ENCODE data around the gene MAST4. TPM values are rescaled to one million over a fixed set of nuclear protein-coding genes. Genes with fewer than 3 reads are reported as not detected.
A peak's percentile ranks its signal among the peaks of the same experiment; 100 is the strongest.

The MAST4 gene
- total RNA-seq, 2 donors from 2014 or later, result 9.5 to 20.8 TPM

GRCh38 chr5:67045816-67046740 lies 449.9 kb downstream of the MAST4 start:
- H3K27me3 ChIP-seq, result no peaks in the 10 kb centered on the region
- no peaks in the 10 kb centered on the region for H3K36me3 ChIP-seq
- H3K9ac ChIP-seq (ENCODE audit: low read depth in 2 of 2, low read length in 2 of 2), result no peak overlapping the region
- H3K4me1 ChIP-seq, result peaks cover 7% of the 10 kb centered on the region
- intact Hi-C loops (cut with DNase I), result no loop called here
- H3K27ac ChIP-seq, result no peak overlapping the region
- H3K9me3 ChIP-seq, result no peaks in the 10 kb centered on the region
- no peak for DNase-seq
- H3K4me3 ChIP-seq, result no peak overlapping the region
- TF ChIP-seq, protein P1, sequence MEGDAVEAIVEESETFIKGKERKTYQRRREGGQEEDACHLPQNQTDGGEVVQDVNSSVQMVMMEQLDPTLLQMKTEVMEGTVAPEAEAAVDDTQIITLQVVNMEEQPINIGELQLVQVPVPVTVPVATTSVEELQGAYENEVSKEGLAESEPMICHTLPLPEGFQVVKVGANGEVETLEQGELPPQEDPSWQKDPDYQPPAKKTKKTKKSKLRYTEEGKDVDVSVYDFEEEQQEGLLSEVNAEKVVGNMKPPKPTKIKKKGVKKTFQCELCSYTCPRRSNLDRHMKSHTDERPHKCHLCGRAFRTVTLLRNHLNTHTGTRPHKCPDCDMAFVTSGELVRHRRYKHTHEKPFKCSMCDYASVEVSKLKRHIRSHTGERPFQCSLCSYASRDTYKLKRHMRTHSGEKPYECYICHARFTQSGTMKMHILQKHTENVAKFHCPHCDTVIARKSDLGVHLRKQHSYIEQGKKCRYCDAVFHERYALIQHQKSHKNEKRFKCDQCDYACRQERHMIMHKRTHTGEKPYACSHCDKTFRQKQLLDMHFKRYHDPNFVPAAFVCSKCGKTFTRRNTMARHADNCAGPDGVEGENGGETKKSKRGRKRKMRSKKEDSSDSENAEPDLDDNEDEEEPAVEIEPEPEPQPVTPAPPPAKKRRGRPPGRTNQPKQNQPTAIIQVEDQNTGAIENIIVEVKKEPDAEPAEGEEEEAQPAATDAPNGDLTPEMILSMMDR (IDR thresholded peaks at IDR 0.05), result no peak

GRCh38 chr5:67047160-67047559 lies 451.0 kb downstream of the MAST4 start:
- no peak for DNase-seq
- peaks cover 7% of the 10 kb centered on the region for H3K4me1 ChIP-seq
- no peaks in the 10 kb centered on the region for H3K9me3 ChIP-seq
- intact Hi-C loops (cut with DNase I), result no loop called here
- no peak overlapping the region for H3K27ac ChIP-seq
- H3K27me3 ChIP-seq, result no peaks in the 10 kb centered on the region
- H3K4me3 ChIP-seq, result no peak overlapping the region
- no peak overlapping the region for H3K9ac ChIP-seq (ENCODE audit: low read depth in 2 of 2, low read length in 2 of 2)
- TF ChIP-seq, protein P1 (IDR thresholded peaks at IDR 0.05), result no peak
- no peaks in the 10 kb centered on the region for H3K36me3 ChIP-seq

GRCh38 chr5:67047616-67048015 lies 451.4 kb downstream of the MAST4 start:
- intact Hi-C loops (cut with DNase I), result no loop called here
- Histone ChIP-seq H3K27me3 (no peaks in the 10 kb centered on the region), H3K9ac (ENCODE audit: low read depth in 2 of 2, low read length in 2 of 2) (no peak overlapping the region), H3K9me3 (no peaks in the 10 kb centered on the region), H3K36me3 (no peaks in the 10 kb centered on the region), H3K4me3 (no peak overlapping the region), H3K27ac (no peak overlapping the region), H3K4me1 (peaks cover 7% of the 10 kb centered on the region)
- TF ChIP-seq, protein P1 (IDR thresholded peaks at IDR 0.05), result no peak
- no peak for DNase-seq

DNA sequence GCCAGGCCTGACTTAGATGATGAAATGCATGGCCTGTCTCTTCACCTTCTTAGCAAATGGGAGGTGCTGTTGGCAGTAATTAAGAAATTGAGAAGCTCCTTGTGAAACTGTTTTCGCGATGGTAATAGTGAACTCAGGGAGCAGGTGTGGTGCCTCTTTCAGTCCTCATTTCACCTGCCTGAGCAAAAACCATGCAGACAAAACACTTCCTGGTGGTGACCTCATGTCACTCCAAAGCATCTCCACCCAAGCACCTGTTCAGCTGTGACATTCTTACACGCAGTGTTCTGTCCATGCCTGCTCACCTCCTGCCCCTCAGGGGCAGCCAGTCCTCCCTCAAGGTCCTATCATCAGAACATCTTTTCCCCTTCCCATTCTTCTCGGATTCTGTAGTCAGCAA lies 453.9 kb downstream of the MAST4 start:
- intact Hi-C loops (cut with DNase I), result no loop called here
- no peak overlapping the region for H3K4me3 ChIP-seq
- peak; percentile 57 for DNase-seq
- TF ChIP-seq, protein P1 (IDR thresholded peaks at IDR 0.05), result no peak
- H3K27ac ChIP-seq, result peak overlapping the region; percentile 33
- peaks cover 7% of the 10 kb centered on the region for H3K4me1 ChIP-seq
- H3K36me3 ChIP-seq, result no peaks in the 10 kb centered on the region
- H3K9ac ChIP-seq (ENCODE audit: low read depth in 2 of 2, low read length in 2 of 2), result no peak overlapping the region
- H3K9me3 ChIP-seq, result no peaks in the 10 kb centered on the region
- no peaks in the 10 kb centered on the region for H3K27me3 ChIP-seq

- Histone ChIP-seq H3K36me3 (no peaks in the 10 kb centered on the region), H3K4me1 (peaks cover 7% of the 10 kb centered on the region)
- TF ChIP-seq, protein P1 (IDR thresholded peaks at IDR 0.05), result no peak
Measured at GRCh38 chr5:67050635-67051034, 454.4 kb downstream of the MAST4 start.

More at GRCh38 chr5:67050635-67051034, 454.4 kb downstream of the MAST4 start:
- H3K4me3 ChIP-seq, result no peak overlapping the region
- H3K27ac ChIP-seq, result peak overlapping the region; percentile 33
- no peaks in the 10 kb centered on the region for H3K9me3 ChIP-seq
- peak overlapping the region in 1 of 2 donors; percentile 21 for H3K9ac ChIP-seq (ENCODE audit: low read depth in 2 of 2, low read length in 2 of 2)
- no peaks in the 10 kb centered on the region for H3K27me3 ChIP-seq
- intact Hi-C loops (cut with DNase I), result no loop called here
- DNase-seq, result no peak
